ENCODE data around the gene CHCHD10.

DNA sequence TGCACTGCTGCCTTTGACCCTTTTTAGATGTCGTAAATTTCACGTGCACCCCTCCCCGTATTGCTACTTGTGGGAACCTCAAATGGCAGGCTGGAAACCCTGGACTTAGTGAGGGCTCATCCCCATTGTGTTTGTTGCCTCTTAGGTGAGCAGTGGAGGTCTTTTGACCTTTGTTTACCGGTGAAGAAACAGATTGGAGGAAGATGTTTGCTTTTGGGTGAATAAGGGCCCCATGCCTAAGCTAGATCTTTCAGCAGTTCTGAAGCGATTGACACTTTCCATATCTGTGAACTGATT is 19.8 kb upstream of the CHCHD10 start:
- TF ChIP-seq, protein P1, sequence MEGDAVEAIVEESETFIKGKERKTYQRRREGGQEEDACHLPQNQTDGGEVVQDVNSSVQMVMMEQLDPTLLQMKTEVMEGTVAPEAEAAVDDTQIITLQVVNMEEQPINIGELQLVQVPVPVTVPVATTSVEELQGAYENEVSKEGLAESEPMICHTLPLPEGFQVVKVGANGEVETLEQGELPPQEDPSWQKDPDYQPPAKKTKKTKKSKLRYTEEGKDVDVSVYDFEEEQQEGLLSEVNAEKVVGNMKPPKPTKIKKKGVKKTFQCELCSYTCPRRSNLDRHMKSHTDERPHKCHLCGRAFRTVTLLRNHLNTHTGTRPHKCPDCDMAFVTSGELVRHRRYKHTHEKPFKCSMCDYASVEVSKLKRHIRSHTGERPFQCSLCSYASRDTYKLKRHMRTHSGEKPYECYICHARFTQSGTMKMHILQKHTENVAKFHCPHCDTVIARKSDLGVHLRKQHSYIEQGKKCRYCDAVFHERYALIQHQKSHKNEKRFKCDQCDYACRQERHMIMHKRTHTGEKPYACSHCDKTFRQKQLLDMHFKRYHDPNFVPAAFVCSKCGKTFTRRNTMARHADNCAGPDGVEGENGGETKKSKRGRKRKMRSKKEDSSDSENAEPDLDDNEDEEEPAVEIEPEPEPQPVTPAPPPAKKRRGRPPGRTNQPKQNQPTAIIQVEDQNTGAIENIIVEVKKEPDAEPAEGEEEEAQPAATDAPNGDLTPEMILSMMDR (IDR thresholded peaks at IDR 0.05) = no peak
- TF ChIP-seq POLR2AphosphoS5 (IDR thresholded peaks at IDR 0.05) (no peak), POLR2A (IDR thresholded peaks at IDR 0.05) (no peak)

Measured in upper lobe of left lung (tissue), 4 donors.